Tibial nerve (tissue), 4 donors: ENCODE data around the gene NBL1.

Experiments
- CTCF ChIP-seq, 5 experiments: fragments of 200-600 bp in 3 of 5; fragments of 450-650 bp in 2 of 5; sonication (generic) in 3 of 5; IDR thresholded peaks; one replicate each; pipeline ENCODE4 v1.5.1; 2016 to 2019; ENCODE audit warnings: antibody characterized with exemption in 5 of 5, mild to moderate bottlenecking in 3 of 5, moderate library complexity in 2 of 5
- EP300 ChIP-seq, 2 donors: sonication (generic); formaldehyde crosslinking; IDR thresholded peaks; one replicate each; pipeline ENCODE4 v1.6.1; 2017; ENCODE audit warnings: antibody characterized with exemption in 2 of 2, mild to moderate bottlenecking in 1 of 2

DNA sequence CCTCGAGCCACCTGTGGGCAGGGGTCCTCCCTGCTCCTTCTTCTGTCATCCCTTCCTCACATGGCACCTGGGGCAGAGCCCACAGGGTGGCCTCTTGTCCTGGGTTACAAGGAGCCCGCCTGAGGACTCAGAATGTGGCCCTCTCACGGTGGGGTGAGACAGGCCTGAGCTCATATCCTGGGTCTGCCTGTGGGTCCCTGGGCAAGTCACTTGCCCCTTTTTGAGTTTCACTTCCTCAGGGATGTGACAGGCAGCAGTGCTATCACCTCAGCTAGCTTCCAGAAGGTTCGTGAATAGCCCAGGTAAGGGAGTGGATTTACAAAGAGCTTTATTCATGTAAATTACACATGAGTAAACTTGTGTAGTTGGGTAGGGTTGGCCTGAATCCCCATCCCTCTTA, 54.1 kb downstream of the NBL1 start:
- TF ChIP-seq CTCF (IDR thresholded peaks at IDR 0.05) = no peak
- TF ChIP-seq EP300 (IDR thresholded peaks at IDR 0.05) = no peak
